Left lung (tissue), 10 donors: ENCODE measurements around the gene PRKG1. TPM values are rescaled to one million over a fixed set of nuclear protein-coding genes. Genes with fewer than 3 reads are reported as not detected.

Experiments
- ATAC-seq: fragments of 200-7000 bp; cut with Tn5 transposase; one replicate; pipeline ENCODE4 v1.9.1; 2020; ENCODE audit warnings: moderate library complexity
- DNase-seq, 4 donors: peaks; one replicate each; pipeline ENCODE4 v3.0.0-alpha.2; 2013 to 2020
- H3K27ac ChIP-seq, 2 donors: fragments of 200-600 bp; sonication (generic) in 1 of 2; one replicate each; pipeline versions ENCODE4 v1.5.0 to v1.8.0; 2020 to 2021
- H3K27me3 ChIP-seq, 2 donors: fragments of 200-600 bp; sonication (generic) in 1 of 2; one replicate each; pipeline versions ENCODE4 v1.5.0 to v1.8.0; 2020 to 2021
- H3K36me3 ChIP-seq, 2 donors: fragments of 200-600 bp; sonication (generic) in 1 of 2; one replicate each; pipeline versions ENCODE4 v1.5.0 to v1.8.0; 2020 to 2021
- H3K4me1 ChIP-seq, 2 donors: fragments of 200-600 bp; one replicate each; pipeline ENCODE4 v1.8.0; 2021
- H3K4me3 ChIP-seq, 2 donors: fragments of 200-600 bp; sonication (generic) in 1 of 2; one replicate each; pipeline versions ENCODE4 v1.5.0 to v1.8.0; 2020 to 2021; ENCODE audit warnings: mild to moderate bottlenecking in 1 of 2
- H3K9me3 ChIP-seq, 2 donors: fragments of 200-600 bp; sonication (generic) in 1 of 2; one replicate each; pipeline versions ENCODE4 v1.5.0 to v1.8.0; 2020 to 2021
- CTCF ChIP-seq, 2 donors: fragments of 200-600 bp; sonication (generic) in 1 of 2; IDR thresholded peaks; one replicate each; pipeline versions ENCODE4 v1.5.0 to v1.8.0; 2021; ENCODE audit warnings: antibody characterized with exemption in 2 of 2
- intact Hi-C, 2 donors: fragments of 100-400 bp; cut with DNase I; formaldehyde crosslinking; loops; one replicate each; pipeline versions ENCODE4 v1.11.2 to v1.14.2; 2022
- polyA plus RNA-seq, 6 donors: library from polyadenylated mRNA; unstranded; fragments of 120-200 nt; gene quantifications; one replicate each; pipeline ENCODE4 v1.2.1, GENCODE V29; 2013; ENCODE audit not compliant: insufficient read length in 6 of 6
- total RNA-seq, 2 donors: library from RNA; stranded (reverse); fragmentation: NEBNext Ultra II Directional; extraction: Animal tissue kit (Norgen Biotek cat#: 25700); gene quantifications; one replicate each; pipeline ENCODE4 v1.2.1, GENCODE V29; 2021
- donor health status: DM: no; HTN: yes; CAD: no.
- donor health status: DM: no; HTN: no; CAD: no.

Gene PRKG1
- total and polyA plus RNA-seq, 8 donors = 15.6 to 29.0 (median 17.8) TPM

- TF ChIP-seq CTCF (IDR thresholded peaks at IDR 0.05) = no peak
- Histone ChIP-seq H3K27me3 (no peaks in the 10 kb centered on the region), H3K36me3 (no peaks in the 10 kb centered on the region), H3K9me3 (no peaks in the 10 kb centered on the region), H3K4me3 (no peak overlapping the region), H3K27ac (no peak overlapping the region), H3K4me1 (no peaks in the 10 kb centered on the region)
- intact Hi-C loops = no loop called here
- DNase-seq = no peak
- no peak for ATAC-seq
Observed at GRCh38 chr10:52082307-52082706, 1008.0 kb downstream of the PRKG1 start.

- H3K27me3 ChIP-seq = no peaks in the 10 kb centered on the region
- no peak overlapping the region for H3K27ac ChIP-seq
- no peak overlapping the region for H3K4me3 ChIP-seq
- H3K36me3 ChIP-seq = no peaks in the 10 kb centered on the region
- ATAC-seq (no peak), DNase-seq (no peak)
- no peaks in the 10 kb centered on the region for H3K4me1 ChIP-seq
- TF ChIP-seq CTCF (IDR thresholded peaks at IDR 0.05) = no peak
- no peaks in the 10 kb centered on the region for H3K9me3 ChIP-seq
- intact Hi-C loops = no loop called here
Observed at GRCh38 chr10:52083422-52083821, 1009.1 kb downstream of the PRKG1 start.

- intact Hi-C loops = no loop called here
- ATAC-seq (no peak), DNase-seq (no peak)
- H3K36me3 ChIP-seq = no peaks in the 10 kb centered on the region
- H3K27me3 ChIP-seq = no peaks in the 10 kb centered on the region
- no peak for TF ChIP-seq CTCF (IDR thresholded peaks at IDR 0.05)
- no peaks in the 10 kb centered on the region for H3K9me3 ChIP-seq
- H3K4me3 ChIP-seq = no peak overlapping the region
- H3K27ac ChIP-seq = no peak overlapping the region
- H3K4me1 ChIP-seq = no peaks in the 10 kb centered on the region
Observed at GRCh38 chr10:52092390-52092789, 1018.1 kb downstream of the PRKG1 start.

GRCh38 chr10:52098130-52098529 is 1023.8 kb downstream of the PRKG1 start:
- TF ChIP-seq CTCF (IDR thresholded peaks at IDR 0.05) = no peak
- no peaks in the 10 kb centered on the region for H3K36me3 ChIP-seq
- no peaks in the 10 kb centered on the region for H3K4me1 ChIP-seq
- DNase-seq (no peak), ATAC-seq (no peak)
- H3K9me3 ChIP-seq = no peaks in the 10 kb centered on the region
- H3K27ac ChIP-seq = no peak overlapping the region
- no peaks in the 10 kb centered on the region for H3K27me3 ChIP-seq
- no peak overlapping the region for H3K4me3 ChIP-seq
- intact Hi-C loops = no loop called here

- Histone ChIP-seq H3K9me3 (no peaks in the 10 kb centered on the region), H3K36me3 (no peaks in the 10 kb centered on the region), H3K27me3 (no peaks in the 10 kb centered on the region), H3K27ac (no peak overlapping the region), H3K4me1 (no peaks in the 10 kb centered on the region), H3K4me3 (no peak overlapping the region)
- no peak for TF ChIP-seq CTCF (IDR thresholded peaks at IDR 0.05)
- ATAC-seq (no peak), DNase-seq (no peak)
- intact Hi-C loops = no loop called here
Observed at GRCh38 chr10:52099026-52099600, 1024.8 kb downstream of the PRKG1 start.
